Aorta (tissue), 5 donors: ENCODE results near the gene IGSF8. TPM values are rescaled to one million over a fixed set of nuclear protein-coding genes. Genes with fewer than 3 reads are reported as not detected.

Experiments used
- ATAC-seq: fragments of 200-7000 bp; cut with Tn5 transposase; one replicate; pipeline ENCODE4 v1.9.1; 2022; ENCODE audit warnings: moderate library complexity; ENCODE audit not compliant: low FRiP score
- DNase-seq, 2 donors: peaks; one replicate each; pipeline ENCODE4 v3.0.0-alpha.2; 2020
- H3K27ac ChIP-seq, 2 donors: one replicate each; pipeline ENCODE4 v1.5.1; 2013; ENCODE audit warnings: low read length in 2 of 2, mild to moderate bottlenecking in 2 of 2, moderate library complexity in 2 of 2, control low read depth in 1 of 2, inconsistent platforms in 1 of 2, low read depth in 1 of 2
- H3K27me3 ChIP-seq, 2 donors: one replicate each; pipeline ENCODE4 v1.6.1; 2013; ENCODE audit warnings: control low read depth in 1 of 2, low read length in 1 of 2, mild to moderate bottlenecking in 1 of 2, moderate library complexity in 1 of 2; ENCODE audit not compliant: insufficient read depth in 2 of 2, control insufficient read depth in 1 of 2
- H3K36me3 ChIP-seq, 2 donors: one replicate each; pipeline ENCODE4 v1.6.1; 2013; ENCODE audit warnings: control low read depth in 1 of 2, low read length in 1 of 2, mild to moderate bottlenecking in 1 of 2; ENCODE audit not compliant: insufficient read depth in 2 of 2, control insufficient read depth in 1 of 2
- H3K4me1 ChIP-seq, 2 donors: one replicate each; pipeline ENCODE4 v1.6.1; 2013; ENCODE audit warnings: low read length in 2 of 2, control low read depth in 1 of 2, mild to moderate bottlenecking in 1 of 2, moderate library complexity in 1 of 2; ENCODE audit not compliant: insufficient read depth in 2 of 2, control insufficient read depth in 1 of 2
- H3K4me3 ChIP-seq, 2 donors: one replicate each; pipeline ENCODE4 v1.5.1; 2013; ENCODE audit warnings: low read length in 2 of 2, control low read depth in 1 of 2, mild to moderate bottlenecking in 1 of 2
- H3K9me3 ChIP-seq: one replicate; pipeline ENCODE4 v1.6.1; 2013; ENCODE audit warnings: mild to moderate bottlenecking, low read length; ENCODE audit not compliant: control insufficient read depth
- WGBS, 2 donors: extraction: QIAGEN DNeasy Blood & Tissue Kit; methylation state at CpG; one replicate each; pipeline ENCODE4 v1.1.7; 2013; 5-methylcytosine and 5-hydroxymethylcytosine counted together
- intact Hi-C, 2 donors: fragments of 100-400 bp; cut with DNase I; formaldehyde crosslinking; loops; one replicate each; pipeline versions ENCODE4 v1.14.2 to v1.15.0; 2022
- polyA plus RNA-seq, 2 donors: library from polyadenylated mRNA; stranded (reverse); fragments of 200-250 nt; gene quantifications; one replicate each; pipeline ENCODE4 v1.2.3, GENCODE V29; 2013
- total RNA-seq, 2 donors: library from RNA; stranded (reverse); fragmentation: NEBNext Ultra II Directional; extraction: Animal tissue kit (Norgen Biotek cat#: 25700); gene quantifications; one replicate each; pipeline ENCODE4 v1.2.1, GENCODE V29; 2021
- donor health status: healthy with polysubstance abuse.
- donor health status: Bipolar disorder and iron deficiency.
- donor health status: DM: no; HTN: no; CAD: no.
- donor health status: DM: no; HTN: no; CAD: no.
- donor health status: DM: yes; HTN: yes; CAD: no.

The IGSF8 gene
- total and polyA plus RNA-seq, 4 donors: 10.5 to 48.0 (median 31.5) TPM

DNA sequence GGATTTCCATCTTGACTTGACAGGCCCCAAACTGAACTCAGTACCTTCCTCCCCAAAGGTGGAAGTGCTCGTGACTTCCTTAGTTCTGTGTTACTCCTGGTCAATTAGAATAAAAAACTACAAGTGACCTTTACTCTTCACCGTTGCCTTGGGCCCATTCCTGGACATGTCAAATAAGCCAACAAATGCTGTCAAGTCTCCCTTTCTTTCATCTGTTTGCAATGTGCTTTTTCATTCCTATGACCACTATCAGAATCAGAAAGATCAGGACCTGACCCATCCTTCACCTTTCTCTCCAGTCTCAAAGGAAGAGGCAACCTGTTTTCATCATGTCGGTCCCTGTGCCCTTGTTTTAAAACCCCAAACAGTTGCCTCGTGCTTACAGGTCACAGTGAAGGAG is 23.6 kb downstream of the IGSF8 start:
- intact Hi-C loops: no loop called here
- Histone ChIP-seq H3K27me3 (no peaks in the 10 kb centered on the region), H3K4me1 (no peaks in the 10 kb centered on the region), H3K4me3 (no peak overlapping the region), H3K36me3 (no peaks in the 10 kb centered on the region), H3K9me3 (no peaks in the 10 kb centered on the region), H3K27ac (no peak overlapping the region)
- ATAC-seq (no peak), DNase-seq (no peak)
- whole genome bisulfite sequencing, 2 donors: 86 to 87% methylated on average over 4 of the region's 4 CpGs

GRCh38 chr1:160071289-160071688 is 27.1 kb downstream of the IGSF8 start:
- H3K9me3 ChIP-seq: no peaks in the 10 kb centered on the region
- DNase-seq: no peak
- no peak overlapping the region for H3K4me3 ChIP-seq
- no peak for ATAC-seq
- H3K4me1 ChIP-seq: no peaks in the 10 kb centered on the region
- H3K36me3 ChIP-seq: no peaks in the 10 kb centered on the region
- H3K27ac ChIP-seq: no peak overlapping the region
- intact Hi-C loops: no loop called here
- 91 to 92% methylated on average over 5 of the region's 5 CpGs for WGBS, 2 donors
- no peaks in the 10 kb centered on the region for H3K27me3 ChIP-seq

GRCh38 chr1:160070243-160071163 is 27.9 kb downstream of the IGSF8 start:
- 1 to 2% methylated on average over 37 to 46 of the region's 46 CpGs for WGBS, 2 donors
- intact Hi-C loops: no loop called here
- peak overlapping the region; percentile 57 for H3K4me3 ChIP-seq
- H3K27me3 ChIP-seq: no peaks in the 10 kb centered on the region
- H3K9me3 ChIP-seq: no peaks in the 10 kb centered on the region
- H3K27ac ChIP-seq: no peak overlapping the region
- DNase-seq (peak; percentile 89 to 94), ATAC-seq (peak; percentile 92)
- H3K4me1 ChIP-seq: no peaks in the 10 kb centered on the region
- H3K36me3 ChIP-seq: no peaks in the 10 kb centered on the region

- Histone ChIP-seq H3K4me1 (no peaks in the 10 kb centered on the region), H3K9me3 (no peaks in the 10 kb centered on the region), H3K27ac (no peak within 1 kb of the TSS), H3K4me3 (peak within 1 kb of the TSS; percentile 57), H3K36me3 (no peaks in the 10 kb centered on the region), H3K27me3 (no peaks in the 10 kb centered on the region)
- ATAC-seq (no peak), DNase-seq (peak in 1 of 2 donors; percentile 78)
- intact Hi-C loops: no loop called here
- WGBS, 2 donors: 12 to 16% methylated on average over 22 to 32 of the region's 32 CpGs
Observed at GRCh38 chr1:160069460-160070231, 28.8 kb downstream of the IGSF8 start, which contains the start of gene KCNJ10. Gene KCNJ10 (minus strand): TSS chr1:160070160. CDS start chr1:160042532, 27,628 bp downstream.

GRCh38 chr1:160068225-160068624 is 30.2 kb downstream of the IGSF8 start:
- intact Hi-C loops: no loop called here
- H3K27me3 ChIP-seq: no peaks in the 10 kb centered on the region
- H3K27ac ChIP-seq: no peak overlapping the region
- no peak overlapping the region for H3K4me3 ChIP-seq
- ATAC-seq (no peak), DNase-seq (no peak)
- H3K36me3 ChIP-seq: no peaks in the 10 kb centered on the region
- no peaks in the 10 kb centered on the region for H3K9me3 ChIP-seq
- WGBS, 2 donors: 71 to 72% methylated on average over 5 of the region's 5 CpGs
- no peaks in the 10 kb centered on the region for H3K4me1 ChIP-seq

DNA sequence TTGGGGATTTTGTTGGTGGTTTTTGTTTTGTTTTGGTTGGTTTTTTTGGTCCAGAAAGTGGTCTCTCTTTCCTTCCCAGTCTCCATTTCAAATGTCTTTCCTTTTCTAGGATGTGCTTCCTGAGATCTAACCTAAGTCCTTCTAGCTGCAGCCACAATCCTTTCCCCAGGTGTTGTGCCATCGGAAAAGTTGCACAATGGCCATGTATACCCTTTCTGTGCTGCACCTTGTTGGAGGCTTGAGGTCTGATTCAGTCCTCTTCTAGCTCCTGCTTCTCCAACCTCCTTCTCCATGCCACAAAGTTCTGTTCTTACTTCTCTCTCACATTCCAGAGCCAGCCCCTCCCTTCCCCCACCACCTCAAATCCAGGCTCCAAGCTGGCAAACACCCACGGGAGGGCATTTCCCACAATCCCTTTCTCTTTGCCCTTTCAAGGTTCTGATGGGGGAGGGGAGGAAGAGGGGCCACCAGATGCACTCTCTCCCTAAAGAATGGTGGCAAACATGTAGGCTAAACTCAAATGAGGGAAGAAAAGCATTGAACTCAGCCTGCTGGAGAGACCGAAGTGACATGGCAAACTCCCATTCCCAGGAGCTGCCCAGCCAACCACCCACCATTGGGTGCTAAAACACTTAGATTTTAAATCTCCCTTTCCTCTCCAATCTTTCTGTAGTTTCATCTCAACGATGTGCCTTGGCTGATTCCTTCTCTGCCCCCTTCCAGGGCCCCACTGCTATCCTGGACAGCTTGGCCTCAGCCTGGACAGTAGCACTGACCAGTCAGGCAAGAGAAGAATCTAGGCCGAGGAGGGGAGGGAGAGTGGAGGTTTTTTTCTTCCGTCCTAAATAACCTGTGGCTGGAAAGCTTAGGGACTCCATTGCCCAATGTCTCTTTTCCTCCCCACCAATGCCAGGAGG is 31.3 kb downstream of the IGSF8 start:
- WGBS, 2 donors: 74 to 77% methylated on average over 6 of the region's 6 CpGs
- Histone ChIP-seq H3K4me1 (no peaks in the 10 kb centered on the region), H3K4me3 (no peak overlapping the region), H3K36me3 (no peaks in the 10 kb centered on the region), H3K9me3 (no peaks in the 10 kb centered on the region), H3K27me3 (no peaks in the 10 kb centered on the region), H3K27ac (no peak overlapping the region)
- intact Hi-C loops: no loop called here
- no peak for ATAC-seq
- DNase-seq: no peak

DNA sequence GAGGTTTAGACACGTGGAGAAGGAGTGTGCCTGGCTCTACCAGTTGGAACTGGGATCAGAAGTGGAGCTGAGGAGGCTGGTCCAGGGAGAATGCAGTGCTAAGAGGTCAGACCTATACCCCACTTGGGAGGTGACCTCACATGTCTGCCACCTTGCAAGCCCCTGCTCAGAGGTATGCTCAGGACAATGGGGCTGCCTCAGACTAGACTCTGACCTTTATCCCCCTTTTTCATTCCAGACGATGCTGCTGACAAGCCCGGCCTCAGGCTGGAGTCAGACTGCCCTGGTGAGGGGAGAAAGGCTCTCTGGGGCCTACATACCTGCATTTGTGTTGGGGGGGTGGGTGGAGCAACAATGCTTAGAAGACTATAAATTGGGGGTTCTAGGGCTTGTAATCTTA is 33.7 kb downstream of the IGSF8 start:
- Histone ChIP-seq H3K36me3 (no peaks in the 10 kb centered on the region), H3K27me3 (no peaks in the 10 kb centered on the region), H3K4me1 (no peaks in the 10 kb centered on the region), H3K27ac (no peak overlapping the region), H3K9me3 (no peaks in the 10 kb centered on the region), H3K4me3 (no peak overlapping the region)
- intact Hi-C loops: no loop called here
- DNase-seq: no peak
- WGBS, 2 donors: 72 to 73% methylated on average over 3 of the region's 3 CpGs
- ATAC-seq: no peak

DNA sequence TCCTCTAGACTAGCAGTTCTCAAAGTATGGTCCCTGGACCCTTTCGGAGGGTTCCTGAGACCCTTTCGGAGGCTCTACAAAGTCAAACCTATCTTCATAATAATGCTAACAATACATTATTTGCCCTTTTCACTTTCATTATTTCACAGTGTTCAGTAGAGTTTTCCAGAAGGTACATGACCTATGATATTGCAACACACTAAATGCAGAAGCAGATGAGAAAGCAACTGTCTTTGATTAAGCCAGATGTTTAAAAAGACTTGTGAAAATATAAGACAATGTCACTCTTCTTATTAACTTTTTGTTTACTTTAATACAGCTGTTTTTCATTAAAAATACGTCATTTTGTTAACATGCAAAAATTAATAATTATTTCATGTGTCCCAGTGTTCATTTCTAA is 34.3 kb downstream of the IGSF8 start:
- Histone ChIP-seq H3K4me1 (no peaks in the 10 kb centered on the region), H3K27ac (no peak overlapping the region)
- 88% methylated on average over 3 of the region's 3 CpGs for WGBS, 2 donors

More for the DNA sequence above, 34.3 kb downstream of the IGSF8 start:
- ATAC-seq: no peak
- Histone ChIP-seq H3K27me3 (no peaks in the 10 kb centered on the region), H3K9me3 (no peaks in the 10 kb centered on the region), H3K36me3 (no peaks in the 10 kb centered on the region), H3K4me3 (no peak overlapping the region)
- intact Hi-C loops: no loop called here
- no peak for DNase-seq
